ENCODE measurements around the gene RAPGEF4. TPM values are rescaled to one million over a fixed set of nuclear protein-coding genes. Genes with fewer than 3 reads are reported as not detected.

RAPGEF4 gene
- total RNA-seq, 1 experiment from 2014 or later: 1.4 TPM

DNA sequence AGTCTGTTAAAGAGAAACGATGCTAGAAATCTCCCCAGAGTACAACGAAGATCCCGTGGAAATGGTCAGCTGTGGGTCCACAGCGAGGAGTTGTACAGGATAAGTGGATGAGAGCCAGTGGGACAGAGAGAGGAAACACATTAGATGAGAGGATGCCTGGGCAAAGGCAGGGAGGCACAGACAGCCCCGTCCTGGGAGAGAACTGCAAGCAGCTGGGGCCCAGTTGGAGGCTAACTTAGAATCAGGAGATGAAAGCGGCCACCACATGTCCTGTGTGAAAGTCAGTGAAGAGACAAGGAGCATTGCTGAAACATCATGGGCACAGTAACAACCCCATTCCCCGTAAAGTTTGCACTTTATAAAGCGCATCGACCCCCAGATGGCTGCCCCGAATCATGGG lies 157.5 kb downstream of the RAPGEF4 start:
- no peak overlapping the region for H3T11ph ChIP-seq (ENCODE audit: low read length)
- no peak overlapping the region for H3K14ac ChIP-seq (ENCODE audit: insufficient read depth, low read length)
- H2BK120ac ChIP-seq (ENCODE audit: low read depth, low read length, poor library complexity, severe bottlenecking): no peak overlapping the region
- no peaks in the 10 kb centered on the region for H4K20me1 ChIP-seq (ENCODE audit: control insufficient read depth, insufficient read depth, insufficient read length)
- no peak overlapping the region for H2AFZ ChIP-seq (ENCODE audit: low read length)
- Mint-ChIP-seq H3K9me3 (no peaks in the 10 kb centered on the region), H3K27me3 (ENCODE audit: low read depth) (no peaks in the 10 kb centered on the region; the same call in 1 of the 2 replicates), H3K4me3 (no peak overlapping the region), H3K27ac (no peak overlapping the region), H3K36me3 (ENCODE audit: insufficient read depth in 1 of 3, low read depth in 3 of 3) (no peaks in the 10 kb centered on the region), H3K4me1 (no peaks in the 10 kb centered on the region)
- H3K27me3 ChIP-seq (ENCODE audit: insufficient read depth, low read length): no peaks in the 10 kb centered on the region
- no peak overlapping the region for H2BK20ac ChIP-seq (ENCODE audit: low read depth, low read length, poor library complexity, severe bottlenecking)
- H3K56ac ChIP-seq (ENCODE audit: insufficient read length, low read depth, low read length): no peak overlapping the region
- H4K91ac ChIP-seq (ENCODE audit: insufficient read length, low read depth, low read length): no peak overlapping the region
- no peak overlapping the region for H3K4ac ChIP-seq (ENCODE audit: low read depth, low read length)
- H3K18ac ChIP-seq (ENCODE audit: insufficient read length, low read depth, low read length): no peak overlapping the region
- H2BK5ac ChIP-seq (ENCODE audit: insufficient read length, low read length): no peak overlapping the region
- no peaks in the 10 kb centered on the region for H3K79me1 ChIP-seq (ENCODE audit: insufficient read depth, low read depth, low read length, poor library complexity, severe bottlenecking)
- no peak overlapping the region for H4K5ac ChIP-seq (ENCODE audit: insufficient read length, low read depth, low read length)
- H3K4me2 ChIP-seq (ENCODE audit: insufficient read depth, insufficient read length, low read length): no peak overlapping the region
- H3K9me3 ChIP-seq (ENCODE audit: control insufficient read depth, low read depth, low read length): no peaks in the 10 kb centered on the region
- H4K8ac ChIP-seq (replicated peaks; ENCODE audit: insufficient read length, low read depth, low read length): no peak overlapping the region
- H3K4me1 ChIP-seq (ENCODE audit: insufficient read depth, low read length): no peaks in the 10 kb centered on the region
- WGBS (ENCODE audit: extremely low coverage, insufficient read length, low lambda C conversion rate): no CpG with 5 or more reads among the region's 10 CpGs
- DNase-seq: no peak
- no peak overlapping the region for H2BK15ac ChIP-seq (ENCODE audit: low read depth, low read length)
- H3K79me2 ChIP-seq (ENCODE audit: insufficient read depth, low read length): no peaks in the 10 kb centered on the region
- no peak overlapping the region for H2BK12ac ChIP-seq (ENCODE audit: insufficient read length, low read depth, low read length)
- H3K27ac ChIP-seq (ENCODE audit: insufficient read length, low read depth, low read length): no peak overlapping the region
- no peak overlapping the region for H3K9ac ChIP-seq (ENCODE audit: extremely low read depth, insufficient read length, low read length)
- H3K23me2 ChIP-seq (ENCODE audit: insufficient read length, low read depth, low read length, poor library complexity, severe bottlenecking): no peaks in the 10 kb centered on the region
- H3K23ac ChIP-seq (ENCODE audit: insufficient read length, low read depth, low read length): no peak overlapping the region
- TF ChIP-seq, protein P1, sequence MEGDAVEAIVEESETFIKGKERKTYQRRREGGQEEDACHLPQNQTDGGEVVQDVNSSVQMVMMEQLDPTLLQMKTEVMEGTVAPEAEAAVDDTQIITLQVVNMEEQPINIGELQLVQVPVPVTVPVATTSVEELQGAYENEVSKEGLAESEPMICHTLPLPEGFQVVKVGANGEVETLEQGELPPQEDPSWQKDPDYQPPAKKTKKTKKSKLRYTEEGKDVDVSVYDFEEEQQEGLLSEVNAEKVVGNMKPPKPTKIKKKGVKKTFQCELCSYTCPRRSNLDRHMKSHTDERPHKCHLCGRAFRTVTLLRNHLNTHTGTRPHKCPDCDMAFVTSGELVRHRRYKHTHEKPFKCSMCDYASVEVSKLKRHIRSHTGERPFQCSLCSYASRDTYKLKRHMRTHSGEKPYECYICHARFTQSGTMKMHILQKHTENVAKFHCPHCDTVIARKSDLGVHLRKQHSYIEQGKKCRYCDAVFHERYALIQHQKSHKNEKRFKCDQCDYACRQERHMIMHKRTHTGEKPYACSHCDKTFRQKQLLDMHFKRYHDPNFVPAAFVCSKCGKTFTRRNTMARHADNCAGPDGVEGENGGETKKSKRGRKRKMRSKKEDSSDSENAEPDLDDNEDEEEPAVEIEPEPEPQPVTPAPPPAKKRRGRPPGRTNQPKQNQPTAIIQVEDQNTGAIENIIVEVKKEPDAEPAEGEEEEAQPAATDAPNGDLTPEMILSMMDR (conservative IDR thresholded peaks at IDR 0.05): no peak
- no peak overlapping the region for H2AK5ac ChIP-seq (ENCODE audit: insufficient read length, low read length)
